ENCODE measurements around the gene OSBPL9. TPM values are rescaled to one million over a fixed set of nuclear protein-coding genes. Genes with fewer than 3 reads are reported as not detected.
"Not testable (repeated sequence)": the region's sequence is repeated elsewhere in the genome, so short reads cannot be mapped to it uniquely, and the experiment has no call there.

OSBPL9 gene
- total RNA-seq, 1 experiment from 2014 or later = 62.4 TPM

DNA sequence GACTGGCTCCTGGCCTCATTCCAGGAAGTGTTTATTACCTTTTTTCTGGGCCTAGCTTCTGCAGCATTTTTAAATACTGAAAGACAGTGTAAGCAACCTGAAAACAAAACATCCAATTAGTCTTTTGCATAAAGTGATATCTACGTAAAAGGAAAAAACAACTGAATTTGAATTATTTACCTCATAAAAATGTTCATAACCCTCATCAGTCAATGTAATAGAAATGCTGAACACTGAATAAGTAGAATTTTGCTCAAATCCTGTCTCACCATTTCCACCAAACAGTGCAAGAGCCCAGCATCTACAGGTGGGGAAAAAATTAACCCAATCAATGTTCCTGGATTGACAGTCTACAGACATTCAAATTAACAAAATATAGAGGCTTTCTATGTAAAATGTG, 197.6 kb downstream of the OSBPL9 start:
- POLR2A ChIA-PET (ENCODE audit: low non-redundant PET) = interaction anchor here (0.9 kb wide), 1 partner anchor 25 kb away, joined by 4 read pairs; no protein-coding TSS in a partner anchor
- H3K27me3 ChIP-seq (replicated peaks; ENCODE audit: insufficient read depth, low read depth, low read length, poor library complexity) = no peaks in the 10 kb centered on the region
- no peaks in the 10 kb centered on the region for H3K9me3 ChIP-seq (ENCODE audit: low read depth, low read length, poor library complexity, severe bottlenecking)
- no peaks in the 10 kb centered on the region for H3K4me1 ChIP-seq (ENCODE audit: insufficient read depth, low read length, poor library complexity, severe bottlenecking)
- CTCF ChIA-PET = no interaction called here
- DNase-seq (ENCODE audit: low spot score) = no peak
- peak overlapping the region; percentile 31 for H3K27ac ChIP-seq (ENCODE audit: low read depth, low read length, poor library complexity, severe bottlenecking)
- peaks cover 98% of the 10 kb centered on the region for H3K36me3 ChIP-seq (ENCODE audit: insufficient read depth, low read length, poor library complexity, severe bottlenecking)
- intact Hi-C loops (cut with micrococcal nuclease; ENCODE audit: unreplicated experiment) = no loop called here
- TF ChIP-seq EZH2 (IDR thresholded peaks at IDR 0.05; ENCODE audit: borderline replicate concordance, low read depth, low read length, poor library complexity, severe bottlenecking) = no peak
- TF ChIP-seq CTCF (conservative IDR thresholded peaks at IDR 0.05; ENCODE audit: low read depth, low read length) = no peak
- no TSS peak for BruUV-seq (replicated peaks)
- no peak overlapping the region for H3K4me3 ChIP-seq (ENCODE audit: low read depth, low read length, poor library complexity, severe bottlenecking)

GRCh38 chr1:51818487-51818886, 201.6 kb downstream of the OSBPL9 start:
- no peak for DNase-seq (ENCODE audit: low spot score)
- Histone ChIP-seq H3K9me3 (ENCODE audit: low read depth, low read length, poor library complexity, severe bottlenecking) (no peaks in the 10 kb centered on the region), H3K4me1 (ENCODE audit: insufficient read depth, low read length, poor library complexity, severe bottlenecking) (peaks cover 3% of the 10 kb centered on the region), H3K27ac (ENCODE audit: low read depth, low read length, poor library complexity, severe bottlenecking) (peak overlapping the region; percentile 43), H3K27me3 (replicated peaks; ENCODE audit: insufficient read depth, low read depth, low read length, poor library complexity) (no peaks in the 10 kb centered on the region), H3K4me3 (ENCODE audit: low read depth, low read length, poor library complexity, severe bottlenecking) (no peak overlapping the region), H3K36me3 (ENCODE audit: insufficient read depth, low read length, poor library complexity, severe bottlenecking) (peaks cover 98% of the 10 kb centered on the region)
- ChIA-PET POLR2A (ENCODE audit: low non-redundant PET) (no interaction called here), CTCF (interaction anchor here (0.7 kb wide), 1 partner anchor 8 kb away, joined by 3 read pairs; no protein-coding TSS in a partner anchor)
- no TSS peak for BruUV-seq (replicated peaks)
- TF ChIP-seq CTCF (conservative IDR thresholded peaks at IDR 0.05; ENCODE audit: low read depth, low read length) = no peak
- no peak for TF ChIP-seq EZH2 (IDR thresholded peaks at IDR 0.05; ENCODE audit: borderline replicate concordance, low read depth, low read length, poor library complexity, severe bottlenecking)
- intact Hi-C loops (cut with micrococcal nuclease; ENCODE audit: unreplicated experiment) = no loop called here

DNA sequence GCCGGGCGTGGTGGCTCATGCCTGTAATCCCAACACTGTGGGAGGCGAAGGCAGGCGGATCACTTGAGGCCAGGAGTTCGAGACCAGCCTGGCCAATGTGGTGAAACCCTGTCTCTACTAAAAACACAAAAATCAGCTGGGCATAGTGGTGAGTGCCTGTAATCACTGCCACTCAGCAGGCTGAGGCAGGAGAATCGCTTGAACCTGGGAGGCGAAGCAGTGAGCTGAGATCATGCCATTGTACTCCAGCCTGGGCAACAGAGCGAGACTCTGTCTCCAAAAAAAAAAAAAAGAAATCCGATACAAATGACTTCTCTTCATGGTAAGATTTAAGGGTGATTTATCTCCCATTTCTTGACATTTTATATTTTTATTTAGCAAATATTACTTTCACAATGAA, 202.1 kb downstream of the OSBPL9 start:
- H3K4me1 ChIP-seq (ENCODE audit: insufficient read depth, low read length, poor library complexity, severe bottlenecking); H3K27me3 ChIP-seq (replicated peaks; ENCODE audit: insufficient read depth, low read depth, low read length, poor library complexity); DNase-seq (ENCODE audit: low spot score); intact Hi-C loops (cut with micrococcal nuclease; ENCODE audit: unreplicated experiment); H3K4me3 ChIP-seq (ENCODE audit: low read depth, low read length, poor library complexity, severe bottlenecking); BruUV-seq (replicated peaks); H3K9me3 ChIP-seq (ENCODE audit: low read depth, low read length, poor library complexity, severe bottlenecking); POLR2A ChIA-PET (ENCODE audit: low non-redundant PET): not testable (repeated sequence)
- CTCF ChIA-PET = interaction anchor here (0.7 kb wide), 1 partner anchor 9 kb away, joined by 3 read pairs; no protein-coding TSS in a partner anchor
- Histone ChIP-seq H3K27ac (ENCODE audit: low read depth, low read length, poor library complexity, severe bottlenecking) (peak overlapping the region; percentile 32), H3K36me3 (ENCODE audit: insufficient read depth, low read length, poor library complexity, severe bottlenecking) (peaks cover 98% of the 10 kb centered on the region)

DNA sequence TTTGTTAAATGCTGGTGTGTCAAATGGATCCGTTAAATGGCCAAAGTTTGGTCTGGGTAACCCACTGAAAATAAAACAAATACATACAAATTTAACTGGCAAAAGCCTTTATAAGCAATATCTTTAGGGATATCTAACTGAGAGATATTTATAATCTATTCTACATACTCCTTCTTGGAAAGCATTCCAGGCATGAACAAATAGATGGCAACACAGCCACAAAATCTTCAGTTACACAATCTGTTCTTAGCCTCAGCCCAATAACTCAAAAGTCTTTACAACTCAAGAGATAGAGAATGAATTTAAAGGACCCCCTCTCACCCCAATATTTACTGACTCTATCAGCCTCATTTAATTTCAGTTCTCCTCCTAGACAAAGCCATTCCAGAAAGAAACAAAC, 202.9 kb downstream of the OSBPL9 start:
- intact Hi-C loops (cut with micrococcal nuclease; ENCODE audit: unreplicated experiment) = no loop called here
- Histone ChIP-seq H3K27me3 (replicated peaks; ENCODE audit: insufficient read depth, low read depth, low read length, poor library complexity) (no peaks in the 10 kb centered on the region), H3K4me3 (ENCODE audit: low read depth, low read length, poor library complexity, severe bottlenecking) (no peak overlapping the region), H3K9me3 (ENCODE audit: low read depth, low read length, poor library complexity, severe bottlenecking) (no peaks in the 10 kb centered on the region), H3K4me1 (ENCODE audit: insufficient read depth, low read length, poor library complexity, severe bottlenecking) (peaks cover 3% of the 10 kb centered on the region), H3K36me3 (ENCODE audit: insufficient read depth, low read length, poor library complexity, severe bottlenecking) (peaks cover 98% of the 10 kb centered on the region), H3K27ac (ENCODE audit: low read depth, low read length, poor library complexity, severe bottlenecking) (peak overlapping the region; percentile 32)
- ChIA-PET POLR2A (ENCODE audit: low non-redundant PET) (no interaction called here), CTCF (no interaction called here)
- DNase-seq (ENCODE audit: low spot score) = no peak
- no peak for TF ChIP-seq EZH2 (IDR thresholded peaks at IDR 0.05; ENCODE audit: borderline replicate concordance, low read depth, low read length, poor library complexity, severe bottlenecking)
- no peak for TF ChIP-seq CTCF (conservative IDR thresholded peaks at IDR 0.05; ENCODE audit: low read depth, low read length)
- no TSS peak for BruUV-seq (replicated peaks)

Data from A673 (cell line).